Measurements from ENCODE around the gene STXBP6.

The STXBP6 gene

GRCh38 chr14:24944800-24945199, 105.1 kb downstream of the STXBP6 start:
- TF ChIP-seq FOXP2 (optimal IDR thresholded peaks at IDR 0.05; ENCODE audit: borderline replicate concordance, extremely low read depth, extremely low read length, insufficient read depth): no peak
- no peak for TF ChIP-seq SIN3A (IDR thresholded peaks at IDR 0.05; ENCODE audit: borderline replicate concordance, insufficient read depth, low read length)
- no peak for TF ChIP-seq TAF1 (IDR thresholded peaks at IDR 0.05; ENCODE audit: borderline replicate concordance, insufficient read depth, low read length)
- no peak for TF ChIP-seq POLR2AphosphoS5 (IDR thresholded peaks at IDR 0.05; ENCODE audit: low read depth, low read length)
- TF ChIP-seq REST (IDR thresholded peaks at IDR 0.05; ENCODE audit: insufficient read depth in 1 of 2, low read depth in 2 of 2, low read length in 2 of 2): no peak

- TF ChIP-seq FOXP2 (optimal IDR thresholded peaks at IDR 0.05; ENCODE audit: borderline replicate concordance, extremely low read depth, extremely low read length, insufficient read depth) (no peak), SIN3A (IDR thresholded peaks at IDR 0.05; ENCODE audit: borderline replicate concordance, insufficient read depth, low read length) (no peak), POLR2AphosphoS5 (IDR thresholded peaks at IDR 0.05; ENCODE audit: low read depth, low read length) (no peak), REST (IDR thresholded peaks at IDR 0.05; ENCODE audit: insufficient read depth in 1 of 2, low read depth in 2 of 2, low read length in 2 of 2) (no peak), TAF1 (IDR thresholded peaks at IDR 0.05; ENCODE audit: borderline replicate concordance, insufficient read depth, low read length) (no peak)
Observed at GRCh38 chr14:24943024-24943423, 106.9 kb downstream of the STXBP6 start.

GRCh38 chr14:24941719-24942118, 108.2 kb downstream of the STXBP6 start:
- no peak for TF ChIP-seq FOXP2 (optimal IDR thresholded peaks at IDR 0.05; ENCODE audit: borderline replicate concordance, extremely low read depth, extremely low read length, insufficient read depth)
- no peak for TF ChIP-seq SIN3A (IDR thresholded peaks at IDR 0.05; ENCODE audit: borderline replicate concordance, insufficient read depth, low read length)
- TF ChIP-seq REST (IDR thresholded peaks at IDR 0.05; ENCODE audit: insufficient read depth in 1 of 2, low read depth in 2 of 2, low read length in 2 of 2): no peak
- no peak for TF ChIP-seq TAF1 (IDR thresholded peaks at IDR 0.05; ENCODE audit: borderline replicate concordance, insufficient read depth, low read length)
- no peak for TF ChIP-seq POLR2AphosphoS5 (IDR thresholded peaks at IDR 0.05; ENCODE audit: low read depth, low read length)

GRCh38 chr14:24940213-24940783, 109.6 kb downstream of the STXBP6 start:
- TF ChIP-seq REST (IDR thresholded peaks at IDR 0.05; ENCODE audit: insufficient read depth in 1 of 2, low read depth in 2 of 2, low read length in 2 of 2) (no peak), POLR2AphosphoS5 (IDR thresholded peaks at IDR 0.05; ENCODE audit: low read depth, low read length) (no peak), FOXP2 (optimal IDR thresholded peaks at IDR 0.05; ENCODE audit: borderline replicate concordance, extremely low read depth, extremely low read length, insufficient read depth) (no peak), TAF1 (IDR thresholded peaks at IDR 0.05; ENCODE audit: borderline replicate concordance, insufficient read depth, low read length) (no peak), SIN3A (IDR thresholded peaks at IDR 0.05; ENCODE audit: borderline replicate concordance, insufficient read depth, low read length) (no peak)
